GM12878 (cell line): ENCODE results near the gene KANSL3. TPM values are rescaled to one million over a fixed set of nuclear protein-coding genes. Genes with fewer than 3 reads are reported as not detected.

Source experiments
- ATAC-seq: fragments of 200-7000 bp; cut with Tn5 transposase; 3 replicates; pipeline ENCODE4 v1.9.1; 2020; ENCODE audit warnings: mild to moderate bottlenecking, moderate library complexity
- BruUV-seq: library from RNA; stranded (reverse); fragments of 400-500 nt; replicated peaks from 2 replicates; lab custom pipeline; 2021; lab: Mats Ljungman, UMichigan
- CTCF ChIA-PET: fragments of 300-600 bp; sonication (Branson Sonifier 250); formaldehyde crosslinking; extraction: SDS; loops from one replicate; lab custom pipeline; 2021; ENCODE audit warnings: inconsistent platforms; lab: Yijun Ruan, JAX
- POLR2A ChIA-PET: fragments of 350-600 bp; formaldehyde crosslinking; extraction: SDS; loops from one replicate; lab custom pipeline; 2021; ENCODE audit warnings: inconsistent platforms; lab: Charles Lee
- RAD21 ChIA-PET: fragments of 300-600 bp; sonication (Branson Sonifier 250); formaldehyde crosslinking; loops from one replicate; lab custom pipeline; 2023; ENCODE audit warnings: antibody characterized with exemption; ENCODE audit not compliant: unreplicated experiment; lab: Charles Lee
- SMC1A ChIA-PET: fragments of 300-600 bp; sonication (Branson Sonifier 250); formaldehyde crosslinking; loops from one replicate; lab custom pipeline; 2023; ENCODE audit not compliant: unreplicated experiment, uncharacterized antibody; lab: Charles Lee
- DNase-seq: peaks from one replicate; pipeline ENCODE4 v3.0.0-alpha.2; 2011; ENCODE audit warnings: low read depth, low spot score
- FAIRE-seq: peaks from 3 replicates; lab custom pipeline; 2011; peaks lifted over from hg19 to GRCh38; lab: Jason Lieb, UNC
- H2AFZ ChIP-seq: 2 replicates; pipeline ENCODE4 v1.6.0; 2011; ENCODE audit warnings: low read depth, low read length, control low read depth; ENCODE audit not compliant: control insufficient read depth
- H3K27ac ChIP-seq: 2 replicates; pipeline ENCODE4 v1.5.1; 2011; ENCODE audit warnings: control low read depth; ENCODE audit not compliant: control insufficient read depth, insufficient read depth
- H3K27me3 ChIP-seq, 2 experiments: replicated peaks in 1 of 2; 2 replicates each; pipeline versions ENCODE4 v1.6.0 to v1.6.1; 2011; ENCODE audit warnings: low read length in 1 of 2; ENCODE audit not compliant: control insufficient read depth in 2 of 2, insufficient read depth in 2 of 2
- H3K36me3 ChIP-seq, 2 experiments: 2 replicates each; pipeline ENCODE4 v1.5.1; 2011; ENCODE audit warnings: low read length in 1 of 2; ENCODE audit not compliant: control insufficient read depth in 2 of 2, insufficient read depth in 2 of 2
- H3K4me1 ChIP-seq: 2 replicates; pipeline ENCODE4 v1.6.1; 2011; ENCODE audit warnings: mild to moderate bottlenecking, low read length, moderate library complexity, mixed read lengths; ENCODE audit not compliant: control insufficient read depth, insufficient read depth
- H3K4me2 ChIP-seq: 2 replicates; pipeline ENCODE4 v1.6.0; 2011; ENCODE audit warnings: control low read depth; ENCODE audit not compliant: control insufficient read depth, insufficient read depth
- H3K4me3 ChIP-seq: fragments of 200-600 bp; sonication (generic); 2 replicates; pipeline ENCODE4 v1.5.1; 2016
- H3K79me2 ChIP-seq: 2 replicates; pipeline ENCODE4 v1.6.0; 2011; ENCODE audit warnings: low read length; ENCODE audit not compliant: control insufficient read depth, insufficient read depth
- H3K9ac ChIP-seq: 2 replicates; pipeline ENCODE4 v1.8.0; 2011; ENCODE audit warnings: low read length, control low read depth, mixed read lengths; ENCODE audit not compliant: control insufficient read depth, insufficient read depth
- H3K9me3 ChIP-seq: replicated peaks from 3 replicates; pipeline ENCODE4 v1.5.1; 2011; ENCODE audit warnings: mild to moderate bottlenecking, low read length; ENCODE audit not compliant: control insufficient read depth, insufficient read depth
- H4K20me1 ChIP-seq: 2 replicates; pipeline ENCODE4 v1.6.0; 2011; ENCODE audit not compliant: control insufficient read depth, insufficient read depth
- CHD2 ChIP-seq: IDR thresholded peaks from 2 replicates; pipeline ENCODE4 v1.6.1; 2011; ENCODE audit warnings: low read depth, low read length, improper control_type of control experiment, borderline replicate concordance
- E2F8 ChIP-seq: fragments of 450-650 bp; IDR thresholded peaks from 2 replicates; pipeline ENCODE4 v1.6.1; 2018; ENCODE audit warnings: mild to moderate bottlenecking, low read depth, moderate library complexity; ENCODE audit not compliant: partially characterized antibody
- ETV6 ChIP-seq, 2 experiments: fragments of 450-650 bp in 1 of 2; IDR thresholded peaks in 1 of 2; conservative IDR thresholded peaks in 1 of 2; 2 replicates each; pipeline ENCODE4 v1.6.1; 2014; ENCODE audit warnings: antibody characterized with exemption in 1 of 2, borderline replicate concordance in 1 of 2, low read depth in 1 of 2, mild to moderate bottlenecking in 1 of 2, moderate library complexity in 1 of 2
- FOS ChIP-seq: IDR thresholded peaks from 3 replicates; pipeline ENCODE4 v1.6.1; 2011; ENCODE audit warnings: borderline replicate concordance; ENCODE audit not compliant: insufficient read length; ENCODE audit errors: extremely low read depth
- HDAC6 ChIP-seq: fragments of 200-600 bp; sonication (generic); IDR thresholded peaks from one replicate; pipeline ENCODE4 v1.8.0; 2017; ENCODE audit warnings: antibody characterized with exemption; ENCODE audit not compliant: unreplicated experiment
- IRF3 ChIP-seq: fragments of 450-650 bp; IDR thresholded peaks from 2 replicates; pipeline ENCODE4 v1.6.1; 2014; ENCODE audit warnings: mild to moderate bottlenecking
- NFYA ChIP-seq: IDR thresholded peaks from 2 replicates; pipeline ENCODE4 v1.6.1; 2011; ENCODE audit warnings: low read depth, mild to moderate bottlenecking, low read length, improper control_type of control experiment, borderline replicate concordance
- RFX5 ChIP-seq: IDR thresholded peaks from 2 replicates; pipeline ENCODE4 v1.6.1; 2011; ENCODE audit warnings: low read depth, low read length, improper control_type of control experiment
- RUNX3 ChIP-seq: IDR thresholded peaks from 2 replicates; pipeline ENCODE4 v1.6.1; 2012; ENCODE audit warnings: low read length, inconsistent platforms
- SIX5 ChIP-seq: IDR thresholded peaks from 2 replicates; pipeline ENCODE4 v1.6.1; 2011; ENCODE audit warnings: mild to moderate bottlenecking, low read depth, low read length, moderate library complexity; ENCODE audit not compliant: severe bottlenecking
- SKIL ChIP-seq: fragments of 450-650 bp; IDR thresholded peaks from 2 replicates; pipeline ENCODE4 v1.6.1; 2017; ENCODE audit warnings: mild to moderate bottlenecking, low read depth, inconsistent platforms; ENCODE audit not compliant: poor library complexity, severe bottlenecking
- SMAD1 ChIP-seq: fragments of 450-650 bp; IDR thresholded peaks from 2 replicates; pipeline ENCODE4 v1.6.1; 2018; ENCODE audit warnings: mild to moderate bottlenecking, low read depth; ENCODE audit not compliant: partially characterized antibody
- WGBS: methylation state at CpG from one replicate; pipeline ENCODE4 v1.1.6; 2016; ENCODE audit warnings: low lambda C conversion rate; ENCODE audit not compliant: insufficient replicate concordance, insufficient coverage; ENCODE audit errors: missing lambda C conversion rate; 5-methylcytosine and 5-hydroxymethylcytosine counted together
- in situ Hi-C: fragments of 300-500 bp; cut with MboI; formaldehyde crosslinking; loops from 9 replicates; pipeline ENCODE4 v1.14.3; 2018; ENCODE audit warnings: mixed read lengths
- intact Hi-C: fragments of 100-400 bp; cut with micrococcal nuclease; formaldehyde crosslinking; loops from one replicate; pipeline ENCODE4 v1.14.2; 2022; ENCODE audit not compliant: unreplicated experiment
- polyA plus RNA-seq, 11 experiments: library from polyadenylated mRNA; depleted of rRNA in 4 of 11; unstranded in 6 of 11; stranded (reverse) in 5 of 11; fragments of >200 nt; fragmentation: Nextera tagmentation in 4 of 11; fragmentation: Illumina TruSeq in 1 of 11; extraction: Ambion mirVana in 4 of 11; extraction: Trizol in 1 of 11; gene quantifications; 1 replicate in 1 of 11; 2 replicates in 10 of 11; pipeline versions ENCODE4 v1.2.1 to v1.2.3, GENCODE V29; 2011 to 2016; ENCODE audit warnings: inconsistent platforms in 2 of 11, missing spikeins in 2 of 11, low read depth in 1 of 11
- total RNA-seq, 4 experiments: library from RNA; depleted of rRNA in 3 of 4; stranded (reverse); fragments of >200 nt in 3 of 4; fragmentation: Illumina TruSeq in 1 of 4; extraction: Trizol in 1 of 4; gene quantifications; 2 replicates each; pipeline versions ENCODE4 v1.2.1 to v1.2.3, GENCODE V29; 2013 to 2021

KANSL3 gene
- total and polyA plus RNA-seq, 10 of the 15 experiments (the other 5 are each of a cell fraction or from before 2014, with no cell fraction given): 5.6 to 25.9 (median 16.7) TPM

- no peak for TF ChIP-seq HDAC6
Observed at GRCh38 chr2:96577501-96577900, 60.6 kb downstream of the KANSL3 start (continued).

- Histone ChIP-seq H3K36me3 (no peaks in the 10 kb centered on the region), H3K27me3 (no peaks in the 10 kb centered on the region), H3K4me3 (no peak overlapping the region)
- TF ChIP-seq SKIL (no peak), FOS (no peak), NFYA (no peak), E2F8 (no peak), RUNX3 (no peak), RFX5 (no peak), CHD2 (no peak), SMAD1 (no peak), SIX5 (no peak), IRF3 (no peak), ETV6 (conservative IDR thresholded peaks at IDR 0.05 in 1 of 2, IDR thresholded peaks at IDR 0.05 in 1 of 2; ENCODE audit: borderline replicate concordance in 1 of 2, low read depth in 1 of 2) (no peak)
- TF ChIP-seq, all 136 proteins: peak for 0
- ATAC-seq (no peak), FAIRE-seq (no peak), DNase-seq (no peak)
- BruUV-seq: no TSS peak
- no peak overlapping the region for H3K4me2 ChIP-seq
- no peak overlapping the region for H2AFZ ChIP-seq
- RAD21 ChIA-PET: no interaction called here
- intact Hi-C loops: loop anchor here (10.0 kb wide), 1 partner anchor 389 kb away; no protein-coding TSS in a partner anchor
- no peaks in the 10 kb centered on the region for H4K20me1 ChIP-seq
- H3K9ac ChIP-seq: no peak overlapping the region
- no peaks in the 10 kb centered on the region for H3K9me3 ChIP-seq
- H3K27ac ChIP-seq: no peak overlapping the region
- 82% methylated on average over 1 of the region's 1 CpG for WGBS
- CTCF ChIA-PET: no interaction called here
- in situ Hi-C loops: no loop called here
- no peaks in the 10 kb centered on the region for H3K4me1 ChIP-seq
- POLR2A ChIA-PET: no interaction called here
- SMC1A ChIA-PET: no interaction called here
- H3K79me2 ChIP-seq: no peaks in the 10 kb centered on the region
Observed at GRCh38 chr2:96575785-96576456, 62.2 kb downstream of the KANSL3 start.
